GM18526 (cell line): ENCODE measurements around the gene ANKS1B.

ENCODE experiments used
- POLR2A ChIP-seq: IDR thresholded peaks from 3 replicates; pipeline ENCODE4 v1.6.1; 2011; ENCODE audit not compliant: insufficient read length; ENCODE audit errors: extremely low read depth

The ANKS1B gene

GRCh38 chr12:99066726-99067125, 918.0 kb downstream of the ANKS1B start:
- no peak for TF ChIP-seq POLR2A

- no peak for TF ChIP-seq POLR2A
Observed at GRCh38 chr12:99063182-99063581, 921.6 kb downstream of the ANKS1B start.

GRCh38 chr12:99059824-99060511, 924.8 kb downstream of the ANKS1B start:
- no peak for TF ChIP-seq POLR2A

GRCh38 chr12:99057670-99058069, 927.1 kb downstream of the ANKS1B start:
- TF ChIP-seq POLR2A: no peak

- TF ChIP-seq POLR2A: no peak
Observed at GRCh38 chr12:99056186-99056585, 928.5 kb downstream of the ANKS1B start.

- no peak for TF ChIP-seq POLR2A
Observed at GRCh38 chr12:99055299-99055698, 929.4 kb downstream of the ANKS1B start.

GRCh38 chr12:99054601-99055128, 930.1 kb downstream of the ANKS1B start:
- no peak for TF ChIP-seq POLR2A

GRCh38 chr12:99053616-99054362, 930.9 kb downstream of the ANKS1B start:
- no peak for TF ChIP-seq POLR2A

- TF ChIP-seq POLR2A: no peak
Observed at GRCh38 chr12:99049774-99050173, 935.0 kb downstream of the ANKS1B start.

GRCh38 chr12:99045158-99045557, 939.6 kb downstream of the ANKS1B start:
- no peak for TF ChIP-seq POLR2A

- no peak for TF ChIP-seq POLR2A
Observed at GRCh38 chr12:99043319-99043914, 941.3 kb downstream of the ANKS1B start.

- no peak for TF ChIP-seq POLR2A
Observed at GRCh38 chr12:99042226-99042625, 942.5 kb downstream of the ANKS1B start.

- no peak for TF ChIP-seq POLR2A
Observed at GRCh38 chr12:99039367-99040120, 945.2 kb downstream of the ANKS1B start.

GRCh38 chr12:99036566-99036965, 948.2 kb downstream of the ANKS1B start:
- no peak for TF ChIP-seq POLR2A

- TF ChIP-seq POLR2A: no peak
Observed at GRCh38 chr12:99035803-99036202, 948.9 kb downstream of the ANKS1B start.
